Stimulated activated CD4-positive, alpha-beta T cell treated with anti-CD3 and anti-CD28 coated beads, Interleukin-4, amount 100 ng/mL, for 24 hours (primary cell): Measurements from ENCODE around the gene SLC25A1.

Experiments
- DNase-seq: peaks from one replicate; pipeline ENCODE4 v3.0.0-alpha.2; 2020

SLC25A1 gene

DNA sequence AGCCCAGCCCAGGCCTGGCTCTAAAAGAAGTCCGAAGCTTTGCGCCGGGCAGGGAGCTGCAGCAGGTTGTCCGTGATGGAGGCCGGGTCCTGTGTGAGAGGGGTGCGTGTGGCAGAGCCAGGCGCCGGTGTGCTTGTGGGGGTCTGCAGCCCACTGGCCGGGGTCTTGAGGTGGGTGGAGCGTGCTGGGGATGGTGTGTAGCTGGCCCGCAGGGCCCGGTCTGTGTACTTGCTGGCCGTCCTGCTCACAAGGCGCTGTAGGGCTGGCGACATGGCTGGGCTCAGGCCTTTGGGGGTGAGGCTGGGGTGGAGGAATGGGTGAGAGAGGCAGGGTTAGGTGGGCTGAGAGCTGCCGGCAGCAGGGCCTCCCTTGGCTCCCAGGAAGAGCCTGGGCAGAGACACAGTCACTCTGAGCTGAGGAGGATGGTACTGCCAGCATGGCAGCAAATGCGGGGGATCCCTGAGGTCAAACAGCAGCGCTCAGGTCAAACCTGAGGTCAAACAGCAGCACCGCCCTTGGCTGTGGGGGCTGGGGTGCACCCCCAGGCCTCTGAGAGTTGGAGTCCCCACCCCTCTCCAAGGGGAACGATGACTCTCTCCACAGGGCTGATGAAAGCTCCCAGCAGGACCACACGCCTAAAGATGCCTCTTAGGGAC lies 44.2 kb downstream of the SLC25A1 start:
- no peak for DNase-seq

DNA sequence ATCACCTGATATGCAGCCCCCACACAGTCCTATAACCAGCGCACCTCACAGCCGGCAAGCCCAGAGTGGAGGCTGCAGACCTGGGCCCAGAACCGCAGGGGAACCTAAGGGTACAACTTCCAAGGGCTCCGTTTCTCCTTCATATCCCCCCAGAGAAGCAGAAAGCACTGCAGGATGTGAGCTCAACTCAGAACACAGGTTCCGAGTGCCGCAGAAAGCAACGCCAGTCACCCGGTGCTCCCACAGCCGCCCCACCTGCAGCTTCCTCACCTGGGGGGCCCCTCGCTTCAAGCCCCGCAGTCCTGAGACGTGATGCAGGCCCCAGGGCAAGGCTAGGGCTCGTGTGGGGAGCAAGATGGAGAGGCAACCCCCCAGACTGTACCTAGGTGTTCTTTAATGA lies 45.0 kb downstream of the SLC25A1 start:
- no peak for DNase-seq

- DNase-seq, result no peak
Observed at GRCh38 chr22:19132693-19133400, 45.7 kb downstream of the SLC25A1 start.

DNA sequence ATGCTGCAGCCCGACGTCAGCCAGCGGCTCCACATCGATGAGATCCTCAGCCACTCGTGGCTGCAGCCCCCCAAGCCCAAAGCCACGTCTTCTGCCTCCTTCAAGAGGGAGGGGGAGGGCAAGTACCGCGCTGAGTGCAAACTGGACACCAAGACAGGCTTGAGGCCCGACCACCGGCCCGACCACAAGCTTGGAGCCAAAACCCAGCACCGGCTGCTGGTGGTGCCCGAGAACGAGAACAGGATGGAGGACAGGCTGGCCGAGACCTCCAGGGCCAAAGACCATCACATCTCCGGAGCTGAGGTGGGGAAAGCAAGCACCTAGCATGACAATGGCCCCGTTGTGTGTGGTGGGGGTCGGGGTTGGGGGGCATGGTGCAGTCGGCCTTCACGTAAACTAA lies 46.4 kb downstream of the SLC25A1 start:
- DNase-seq, result no peak

GRCh38 chr22:19131685-19132015 lies 46.9 kb downstream of the SLC25A1 start:
- DNase-seq, result no peak

GRCh38 chr22:19130959-19131684 lies 47.4 kb downstream of the SLC25A1 start, which contains the start of gene TSSK2:
Gene TSSK2 (plus strand): TSS chr22:19131308. CDS start chr22:19131400, 92 bp downstream.
- DNase-seq, result no peak

DNA sequence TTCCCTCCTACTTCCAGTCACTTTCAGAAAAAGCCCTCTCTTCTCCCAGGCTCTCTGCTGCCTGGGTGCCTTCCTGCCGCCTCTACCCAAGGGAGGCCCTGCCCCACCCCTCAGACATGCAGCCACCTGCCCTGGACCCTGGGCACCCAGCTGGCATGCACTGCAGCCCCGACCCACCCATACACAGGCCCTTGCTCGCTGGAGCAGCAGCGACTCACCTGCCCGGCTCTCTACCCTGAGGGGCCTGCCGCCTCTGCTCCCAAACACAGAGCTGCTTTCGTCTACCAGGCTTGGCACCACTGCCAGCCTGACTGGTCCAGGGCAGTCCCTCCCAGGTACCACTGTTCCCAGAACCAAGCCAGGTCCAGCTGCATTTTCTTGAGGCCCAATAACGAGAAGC lies 48.7 kb downstream of the SLC25A1 start:
- no peak for DNase-seq

GRCh38 chr22:19128946-19129727 lies 49.4 kb downstream of the SLC25A1 start:
- DNase-seq, result no peak

- no peak for DNase-seq
Observed at GRCh38 chr22:19128009-19128401, 50.5 kb downstream of the SLC25A1 start.

DNA sequence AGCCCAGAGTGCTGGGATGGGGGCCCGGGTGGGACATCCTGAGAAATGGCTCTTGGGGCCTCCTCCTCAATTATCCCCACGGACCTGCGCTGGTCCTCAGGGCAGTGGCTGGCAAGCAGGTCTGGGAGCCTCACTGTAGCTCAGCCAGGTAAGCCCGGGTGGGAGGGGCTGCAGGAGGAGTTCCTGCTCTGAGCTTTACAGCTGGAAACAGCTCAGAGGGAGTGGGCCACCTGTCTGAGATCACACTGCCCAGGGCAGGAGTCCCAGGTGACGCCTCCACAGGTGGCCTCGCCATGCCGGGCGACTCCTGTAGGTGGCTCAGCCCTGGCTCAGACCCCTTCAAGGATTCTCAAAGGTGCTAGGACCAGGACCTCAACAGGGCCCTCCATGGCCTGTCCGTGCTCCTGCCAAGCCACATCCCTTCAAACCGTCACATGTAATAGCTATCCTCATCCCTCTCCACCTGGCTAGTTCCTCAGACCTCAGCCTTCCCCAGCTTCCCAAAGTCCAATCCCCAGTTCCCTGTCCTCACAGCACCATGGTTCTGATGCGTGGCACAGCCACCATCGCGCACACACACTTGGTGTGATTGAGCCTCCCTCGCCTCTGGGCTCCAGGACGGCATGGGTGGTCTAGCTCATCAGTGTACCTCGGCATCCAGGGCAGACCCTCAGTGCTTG lies 51.1 kb downstream of the SLC25A1 start:
- no peak for DNase-seq

DNA sequence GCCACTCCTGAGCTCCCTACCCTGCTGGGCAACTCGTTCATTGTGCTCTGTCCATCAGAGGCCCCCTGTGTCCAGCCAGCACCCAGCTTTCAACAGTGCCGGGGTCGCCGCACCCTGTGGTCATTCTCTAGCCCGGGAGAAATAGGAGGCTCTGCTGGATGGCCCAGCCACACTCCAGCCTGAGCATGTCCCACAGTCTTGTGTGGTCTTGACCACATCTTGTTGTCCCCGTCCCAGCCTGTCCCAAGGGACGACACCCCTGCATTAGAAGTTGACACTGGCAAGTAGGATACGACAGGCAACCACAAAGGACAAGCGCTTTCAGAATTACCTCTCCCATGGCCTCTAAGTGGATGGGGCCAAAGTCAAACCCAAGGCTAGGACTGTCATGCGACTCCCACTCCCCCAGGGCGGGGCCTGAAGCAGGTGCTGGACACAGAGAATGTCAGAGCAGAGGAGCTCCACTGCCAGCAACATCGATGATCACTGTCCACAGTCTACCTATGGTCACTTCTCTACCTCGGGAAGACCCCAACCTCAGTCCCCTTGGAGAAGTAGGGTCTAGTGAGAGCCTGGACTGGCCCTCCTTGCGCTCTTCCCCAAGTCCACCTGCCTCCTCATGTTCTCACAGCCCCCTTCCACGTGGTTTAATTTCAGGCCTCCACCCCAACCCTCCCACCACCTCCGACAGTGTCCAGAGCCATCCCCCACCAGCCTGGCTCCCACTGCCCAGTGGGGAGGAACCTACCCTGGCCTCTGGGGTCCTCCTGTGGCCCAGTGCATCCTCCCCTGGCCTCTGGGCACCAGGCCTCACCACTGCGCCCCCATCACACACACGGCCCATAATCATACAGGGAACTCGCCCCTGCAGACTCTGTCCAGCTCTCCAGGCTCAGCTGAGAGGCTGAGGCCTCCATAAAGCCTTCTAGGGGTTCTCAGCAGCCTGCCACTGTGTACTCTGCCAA lies 51.9 kb downstream of the SLC25A1 start:
- DNase-seq, result no peak
